Mesendoderm (in vitro differentiated cells): ENCODE results near the gene STYX.

Experiments
- DNase-seq: peaks from one replicate; pipeline ENCODE4 v3.0.0; 2013
- H2AK5ac ChIP-seq: 2 replicates; pipeline ENCODE4 v1.6.1; 2013; ENCODE audit warnings: low read length, inconsistent platforms
- H2BK120ac ChIP-seq: 2 replicates; pipeline ENCODE4 v1.6.1; 2013; ENCODE audit warnings: low read depth, mild to moderate bottlenecking, low read length, moderate library complexity, mixed read lengths
- H2BK15ac ChIP-seq: replicated peaks from 2 replicates; pipeline ENCODE4 v1.6.1; 2013; ENCODE audit warnings: low read depth, mild to moderate bottlenecking, moderate library complexity
- H2BK5ac ChIP-seq: 2 replicates; pipeline ENCODE4 v1.6.1; 2013; ENCODE audit warnings: low read length, inconsistent platforms
- H3K18ac ChIP-seq: 2 replicates; pipeline ENCODE4 v1.6.1; 2013; ENCODE audit warnings: mild to moderate bottlenecking, low read length, mixed read lengths
- H3K23ac ChIP-seq: one replicate; pipeline ENCODE4 v1.6.1; 2013; ENCODE audit warnings: low read length
- H3K27ac ChIP-seq: 2 replicates; pipeline ENCODE4 v1.5.1; 2013; ENCODE audit warnings: low read depth, mild to moderate bottlenecking, inconsistent platforms, low read length, moderate library complexity
- H3K27me3 ChIP-seq: 2 replicates; pipeline ENCODE4 v1.6.1; 2013; ENCODE audit warnings: low read length, control low read depth, mild to moderate bottlenecking, inconsistent platforms; ENCODE audit not compliant: insufficient read depth, poor library complexity
- H3K36me3 ChIP-seq: 2 replicates; pipeline ENCODE4 v1.6.1; 2013; ENCODE audit warnings: low read length, inconsistent platforms; ENCODE audit not compliant: control insufficient read depth, insufficient read depth
- H3K4ac ChIP-seq: one replicate; pipeline ENCODE4 v1.6.1; 2013; ENCODE audit warnings: low read depth, mild to moderate bottlenecking, low read length, moderate library complexity
- H3K4me1 ChIP-seq: 2 replicates; pipeline ENCODE4 v1.6.1; 2013; ENCODE audit warnings: low read depth, low read length, inconsistent platforms; ENCODE audit not compliant: control insufficient read depth
- H3K4me2 ChIP-seq: 2 replicates; pipeline ENCODE4 v1.6.1; 2013; ENCODE audit warnings: low read length
- H3K4me3 ChIP-seq: 2 replicates; pipeline ENCODE4 v1.5.1; 2013; ENCODE audit warnings: mild to moderate bottlenecking, low read length
- H3K56ac ChIP-seq: one replicate; pipeline ENCODE4 v1.6.1; 2013; ENCODE audit warnings: low read length
- H3K79me1 ChIP-seq: 2 replicates; pipeline ENCODE4 v1.6.1; 2013; ENCODE audit warnings: low read length, inconsistent platforms
- H3K79me2 ChIP-seq: 2 replicates; pipeline ENCODE4 v1.6.1; 2013; ENCODE audit warnings: mild to moderate bottlenecking, low read length; ENCODE audit not compliant: control insufficient read depth, insufficient read depth
- H3K9ac ChIP-seq: 2 replicates; pipeline ENCODE4 v1.6.1; 2013; ENCODE audit warnings: low read length, inconsistent platforms
- H4K5ac ChIP-seq: one replicate; pipeline ENCODE4 v1.6.1; 2013; ENCODE audit warnings: low read length
- H4K8ac ChIP-seq: one replicate; pipeline ENCODE4 v1.6.1; 2013; ENCODE audit warnings: low read depth, mild to moderate bottlenecking, control low read depth, low read length, moderate library complexity
- WGBS: extraction: QIAGEN DNeasy Blood & Tissue Kit; methylation state at CpG from one replicate; pipeline ENCODE4 v1.1.7; 2013; ENCODE audit warnings: low lambda C conversion rate, missing lambda C conversion rate; ENCODE audit not compliant: insufficient coverage; ENCODE audit errors: extremely low coverage; 5-methylcytosine and 5-hydroxymethylcytosine counted together

STYX gene

DNA sequence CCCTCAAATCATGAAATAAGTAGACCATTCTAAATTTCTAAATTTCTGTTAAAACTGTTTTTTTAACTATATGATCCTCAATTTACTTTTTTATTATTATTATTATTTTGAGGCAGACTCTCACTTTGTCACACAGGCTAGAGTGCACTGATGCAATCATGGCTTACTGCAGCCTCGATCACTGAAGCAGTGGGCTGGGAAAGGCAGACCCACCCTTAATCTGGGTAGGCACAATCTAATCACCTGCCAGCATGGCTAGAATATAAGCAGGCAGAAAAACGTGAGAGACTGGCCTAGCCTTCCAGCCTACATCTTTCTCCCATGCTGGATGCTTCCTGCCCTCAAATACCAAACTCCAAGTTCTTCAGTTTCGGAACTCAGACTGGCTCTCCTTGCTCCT is 36.9 kb upstream of the STYX start:
- H4K5ac ChIP-seq, result no peak overlapping the region
- H3K9ac ChIP-seq, result no peak overlapping the region
- H3K18ac ChIP-seq, result no peak overlapping the region
- no CpG with 5 or more reads among the region's 3 CpGs for WGBS
- no peak overlapping the region for H4K8ac ChIP-seq
- no peaks in the 10 kb centered on the region for H3K4me1 ChIP-seq
- no peak overlapping the region for H2BK5ac ChIP-seq
- H3K56ac ChIP-seq, result no peak overlapping the region
- H2BK120ac ChIP-seq, result no peak overlapping the region
- no peak overlapping the region for H3K4me3 ChIP-seq
- no peak overlapping the region for H3K4me2 ChIP-seq
- no peaks in the 10 kb centered on the region for H3K79me2 ChIP-seq
- H3K27ac ChIP-seq, result no peak overlapping the region
- no peak overlapping the region for H3K23ac ChIP-seq
- no peak for DNase-seq
- H3K79me1 ChIP-seq, result peaks cover 5% of the 10 kb centered on the region
- H2AK5ac ChIP-seq, result no peak overlapping the region
- H2BK15ac ChIP-seq, result no peak overlapping the region
- H3K36me3 ChIP-seq, result no peaks in the 10 kb centered on the region
- no peaks in the 10 kb centered on the region for H3K27me3 ChIP-seq
- H3K4ac ChIP-seq, result no peak overlapping the region

DNA sequence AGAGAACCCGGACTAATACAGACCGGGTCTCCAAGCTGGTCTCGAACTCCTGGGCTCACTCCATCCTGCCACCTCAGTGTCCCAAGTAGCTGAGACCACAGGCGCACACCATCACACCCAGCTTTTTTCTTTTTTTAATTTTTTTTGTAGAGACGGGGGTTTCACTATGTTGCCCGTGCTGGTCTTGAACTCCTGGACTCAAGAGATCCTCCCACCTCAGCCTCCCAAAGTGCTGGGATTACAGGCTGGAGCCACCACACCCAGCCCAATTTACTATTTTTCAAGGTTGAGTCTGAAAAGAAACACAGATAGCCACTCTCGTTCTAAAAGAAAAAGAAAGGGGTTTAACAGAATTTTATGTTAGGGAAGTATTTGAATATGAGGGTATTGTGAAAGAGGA is 36.4 kb upstream of the STYX start:
- H3K4ac ChIP-seq, result no peak overlapping the region
- no peak overlapping the region for H2BK120ac ChIP-seq
- no peak overlapping the region for H2BK5ac ChIP-seq
- H3K56ac ChIP-seq, result no peak overlapping the region
- no peak overlapping the region for H4K5ac ChIP-seq
- H3K27ac ChIP-seq, result no peak overlapping the region
- no peaks in the 10 kb centered on the region for H3K27me3 ChIP-seq
- no peak overlapping the region for H2AK5ac ChIP-seq
- DNase-seq, result no peak
- no peak overlapping the region for H3K9ac ChIP-seq
- no peaks in the 10 kb centered on the region for H3K36me3 ChIP-seq
- H3K4me1 ChIP-seq, result no peaks in the 10 kb centered on the region
- no peaks in the 10 kb centered on the region for H3K79me2 ChIP-seq
- H3K79me1 ChIP-seq, result peaks cover 5% of the 10 kb centered on the region
- H4K8ac ChIP-seq, result no peak overlapping the region
- no peak overlapping the region for H2BK15ac ChIP-seq
- H3K18ac ChIP-seq, result no peak overlapping the region
- H3K4me2 ChIP-seq, result no peak overlapping the region
- no CpG with 5 or more reads among the region's 7 CpGs for WGBS
- no peak overlapping the region for H3K4me3 ChIP-seq
- H3K23ac ChIP-seq, result no peak overlapping the region

DNA sequence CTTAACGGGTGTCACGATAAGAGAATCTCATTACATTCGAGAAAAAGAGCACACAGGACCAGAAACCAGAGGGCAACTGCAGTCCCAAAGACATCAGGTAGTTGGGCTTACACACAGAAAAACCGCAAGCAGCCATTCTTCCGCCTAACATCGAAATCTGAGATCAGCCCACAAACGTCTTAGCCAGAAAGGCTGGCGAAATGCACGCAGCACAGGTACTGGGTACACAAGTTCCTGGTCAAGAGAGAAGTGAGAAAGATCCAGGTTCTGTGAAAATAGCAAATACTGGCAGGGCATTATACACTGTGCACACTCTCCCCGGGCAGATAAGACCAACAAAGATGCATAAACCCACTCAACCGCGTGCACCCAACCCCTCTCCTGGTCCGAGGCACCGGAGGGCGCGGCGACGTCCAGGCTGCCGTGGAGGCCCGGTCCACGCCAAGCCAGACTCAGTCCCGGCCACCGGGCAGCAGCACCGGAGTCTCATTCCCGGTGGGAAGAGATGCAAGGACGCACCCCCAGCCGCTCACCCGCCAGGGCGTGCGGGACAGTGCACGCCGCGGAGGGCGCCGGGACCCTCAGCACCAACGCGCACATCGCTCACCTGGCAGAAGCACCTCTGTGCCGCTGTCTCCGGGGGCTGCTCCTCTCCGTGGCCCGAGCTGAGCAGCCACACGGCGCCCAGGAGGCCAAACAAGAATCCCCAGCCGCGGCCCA is 35.0 kb upstream of the STYX start:
- Histone ChIP-seq H3K18ac (peak overlapping the region; percentile 99), H2BK5ac (no peak overlapping the region), H3K4me3 (peak overlapping the region; percentile 37), H3K4ac (no peak overlapping the region), H3K56ac (peak overlapping the region; percentile 94), H3K27me3 (no peaks in the 10 kb centered on the region), H4K5ac (no peak overlapping the region), H4K8ac (no peak overlapping the region), H2BK120ac (no peak overlapping the region), H3K79me2 (no peaks in the 10 kb centered on the region), H2BK15ac (no peak overlapping the region), H3K27ac (peak overlapping the region; percentile 42), H3K36me3 (no peaks in the 10 kb centered on the region), H3K79me1 (peaks cover 5% of the 10 kb centered on the region), H2AK5ac (no peak overlapping the region), H3K9ac (peak overlapping the region; percentile 87), H3K23ac (peak overlapping the region; percentile 71), H3K4me2 (peak overlapping the region; percentile 26), H3K4me1 (no peaks in the 10 kb centered on the region)
- peak; percentile 63 for DNase-seq
- no CpG with 5 or more reads among the region's 46 CpGs for WGBS

DNA sequence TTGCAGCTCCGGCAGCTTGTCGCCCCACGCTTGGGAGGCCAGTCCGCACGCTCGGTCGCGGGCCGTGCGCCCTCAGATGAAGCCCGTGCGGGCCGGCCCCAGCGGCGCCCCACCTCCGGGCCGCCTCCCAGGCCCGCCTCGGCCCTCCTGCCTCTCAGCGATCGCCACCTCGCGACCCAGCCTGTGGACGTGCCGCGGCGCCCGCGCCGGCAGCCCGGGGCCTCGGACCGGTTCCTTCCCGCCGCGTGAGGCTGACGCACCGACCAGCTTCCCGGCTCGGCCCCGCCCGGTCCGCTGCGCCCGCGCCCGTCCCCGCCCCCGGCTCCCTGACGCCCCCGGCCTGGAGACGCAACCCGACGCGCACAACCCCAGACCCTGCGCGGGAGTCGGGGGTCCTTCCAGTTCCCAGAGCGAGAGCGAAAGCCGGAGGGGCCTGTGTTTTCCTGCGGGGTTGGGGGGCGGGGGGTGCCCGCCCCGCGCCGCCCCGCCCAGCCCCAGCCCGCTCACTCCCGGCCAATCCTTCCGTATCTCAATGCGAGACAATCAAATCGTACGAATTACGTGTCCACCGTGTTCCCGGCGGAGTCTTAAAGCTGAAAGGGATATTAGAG is 34.4 kb upstream of the STYX start, which contains the start of gene ERO1A:
Gene ERO1A (minus strand): TSS at position 78 of the 611 bp plus-strand sequence. CDS start 77 bp downstream, at position 1.
- H2BK15ac ChIP-seq, result peak within 1 kb of the TSS; percentile 80
- H3K9ac ChIP-seq, result peak within 1 kb of the TSS; percentile 87
- H2BK5ac ChIP-seq, result no peak within 1 kb of the TSS
- H3K4me3 ChIP-seq, result peak within 1 kb of the TSS; percentile 37
- peak within 1 kb of the TSS; percentile 99 for H3K18ac ChIP-seq
- peak; percentile 62 for DNase-seq
- no peaks in the 10 kb centered on the region for H3K79me2 ChIP-seq
- H3K27me3 ChIP-seq, result no peaks in the 10 kb centered on the region
- peak within 1 kb of the TSS; percentile 71 for H3K23ac ChIP-seq
- H3K4me2 ChIP-seq, result peak within 1 kb of the TSS; percentile 26
- peak within 1 kb of the TSS; percentile 1 for H4K8ac ChIP-seq
- peak within 1 kb of the TSS; percentile 7 for H4K5ac ChIP-seq
- H3K56ac ChIP-seq, result peak within 1 kb of the TSS; percentile 94
- peak within 1 kb of the TSS; percentile 42 for H3K27ac ChIP-seq
- no peak within 1 kb of the TSS for H2AK5ac ChIP-seq
- H3K4me1 ChIP-seq, result no peaks in the 10 kb centered on the region
- no CpG with 5 or more reads among the region's 78 CpGs for WGBS
- H3K36me3 ChIP-seq, result no peaks in the 10 kb centered on the region
- H2BK120ac ChIP-seq, result no peak within 1 kb of the TSS
- H3K4ac ChIP-seq, result no peak within 1 kb of the TSS
- peaks cover 5% of the 10 kb centered on the region for H3K79me1 ChIP-seq

DNA sequence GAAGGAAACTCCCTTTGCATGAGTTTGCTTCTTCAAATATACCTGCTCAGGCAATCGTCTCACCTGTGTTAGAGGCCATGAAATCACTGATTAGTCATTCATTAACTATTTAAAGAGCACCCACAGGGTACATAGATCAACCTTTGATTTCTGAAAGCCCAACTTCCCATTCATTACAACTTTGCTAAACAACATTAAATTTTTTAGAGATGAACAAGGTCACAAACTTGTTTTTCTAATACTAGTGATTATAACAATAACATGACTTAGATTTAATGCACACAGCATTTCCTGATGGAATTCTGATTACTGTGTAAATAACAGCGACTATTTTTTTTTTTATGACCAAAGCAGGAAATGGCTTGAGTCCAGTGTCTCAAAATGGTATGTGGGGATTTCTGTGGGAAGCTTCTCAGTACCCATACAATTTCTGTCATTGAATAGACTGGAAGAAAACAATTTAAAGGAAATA is 29.2 kb upstream of the STYX start:
- no peaks in the 10 kb centered on the region for H3K79me1 ChIP-seq
- no peak for DNase-seq
- no CpG with 5 or more reads among the region's 2 CpGs for WGBS
- H4K8ac ChIP-seq, result no peak overlapping the region
- no peak overlapping the region for H3K56ac ChIP-seq
- no peak overlapping the region for H3K4me3 ChIP-seq
- no peak overlapping the region for H2AK5ac ChIP-seq
- no peak overlapping the region for H3K4me2 ChIP-seq
- no peak overlapping the region for H4K5ac ChIP-seq
- no peak overlapping the region for H2BK5ac ChIP-seq
- no peak overlapping the region for H3K23ac ChIP-seq
- H3K79me2 ChIP-seq, result no peaks in the 10 kb centered on the region
- no peak overlapping the region for H2BK15ac ChIP-seq
- H3K36me3 ChIP-seq, result no peaks in the 10 kb centered on the region
- H3K4ac ChIP-seq, result no peak overlapping the region
- H3K27ac ChIP-seq, result no peak overlapping the region
- H3K18ac ChIP-seq, result no peak overlapping the region
- no peak overlapping the region for H2BK120ac ChIP-seq
- H3K27me3 ChIP-seq, result no peaks in the 10 kb centered on the region
- H3K9ac ChIP-seq, result no peak overlapping the region
- no peaks in the 10 kb centered on the region for H3K4me1 ChIP-seq
